KBM-7 (cell line): ENCODE data around the gene ACTN4.
"Not testable (repeated sequence)": the region's sequence is repeated elsewhere in the genome, so short reads cannot be mapped to it uniquely, and the experiment has no call there.

Experiments
- DNase-seq: peaks from one replicate; pipeline ENCODE4 v3.0.0-alpha.2; 2015
- in situ Hi-C: fragments of 300-500 bp; cut with MboI; formaldehyde crosslinking; loops from 2 replicates; pipeline ENCODE4 v1.14.3; 2020; ENCODE audit warnings: low sequenced_read_pairs, low pct_unique_long_range_greater_than_20kb, mixed read lengths

The ACTN4 gene

DNA sequence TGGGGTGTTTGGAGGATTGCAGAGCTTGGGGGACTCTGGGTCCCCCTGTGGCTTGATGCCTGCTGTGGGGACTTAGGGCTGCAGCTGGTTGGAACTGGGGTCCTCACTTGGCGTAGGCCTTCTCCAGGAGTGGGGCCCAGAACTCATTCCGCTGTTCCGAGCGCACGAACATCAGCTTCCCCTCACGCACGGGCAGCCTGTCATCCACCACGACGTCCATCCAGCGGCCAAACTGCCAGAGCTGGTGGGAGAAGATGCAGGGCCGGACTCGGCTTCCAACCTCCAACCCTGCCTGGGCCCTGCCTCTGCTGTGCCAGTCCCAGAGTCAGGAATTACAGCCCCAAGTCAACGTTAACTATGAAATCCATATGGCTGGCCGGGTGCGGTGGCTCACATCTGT is 94.2 kb downstream of the ACTN4 start:
- in situ Hi-C loops, result no loop called here
- no peak for DNase-seq

DNA sequence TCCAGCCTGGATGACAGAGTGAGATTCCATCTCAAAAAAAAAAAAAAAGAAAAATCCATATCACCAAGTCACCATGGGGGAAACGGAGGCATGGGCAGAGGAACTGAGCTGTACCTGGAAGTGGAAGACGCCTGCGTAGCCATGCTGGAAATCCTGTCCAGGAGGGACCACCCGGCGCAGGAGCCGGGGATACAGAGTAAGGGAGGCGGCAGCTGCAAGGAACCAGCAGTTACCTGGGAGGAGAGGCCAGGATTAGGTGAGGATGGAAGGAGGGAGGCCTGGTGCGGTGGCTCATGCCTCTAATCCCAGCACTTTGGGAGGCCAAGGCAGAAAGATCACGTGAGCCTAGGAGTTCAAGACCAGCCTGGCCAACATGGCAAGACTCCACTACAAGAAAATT is 94.8 kb downstream of the ACTN4 start:
- in situ Hi-C loops, result no loop called here
- DNase-seq, result no peak

DNA sequence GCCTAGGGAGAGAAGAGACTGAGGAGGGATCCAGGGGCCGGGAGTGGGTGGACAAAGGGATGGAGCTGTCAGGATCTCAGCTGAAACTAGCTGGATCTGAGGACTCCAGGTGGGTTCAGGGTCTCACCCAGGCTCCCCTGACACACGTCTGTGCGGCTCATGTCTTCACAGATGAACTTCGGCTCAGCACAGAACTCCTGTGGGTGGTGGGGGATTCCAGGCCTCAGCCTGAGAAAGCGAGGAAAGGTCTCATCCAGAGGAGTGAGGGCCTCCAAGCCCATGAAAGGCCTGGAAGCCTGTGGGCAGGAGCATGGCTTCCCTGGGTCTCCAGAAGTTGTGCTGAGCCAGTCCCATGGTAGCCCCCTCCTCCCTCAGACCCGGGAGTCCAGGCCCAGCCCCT is 95.5 kb downstream of the ACTN4 start:
- in situ Hi-C loops, result no loop called here
- no peak for DNase-seq

DNA sequence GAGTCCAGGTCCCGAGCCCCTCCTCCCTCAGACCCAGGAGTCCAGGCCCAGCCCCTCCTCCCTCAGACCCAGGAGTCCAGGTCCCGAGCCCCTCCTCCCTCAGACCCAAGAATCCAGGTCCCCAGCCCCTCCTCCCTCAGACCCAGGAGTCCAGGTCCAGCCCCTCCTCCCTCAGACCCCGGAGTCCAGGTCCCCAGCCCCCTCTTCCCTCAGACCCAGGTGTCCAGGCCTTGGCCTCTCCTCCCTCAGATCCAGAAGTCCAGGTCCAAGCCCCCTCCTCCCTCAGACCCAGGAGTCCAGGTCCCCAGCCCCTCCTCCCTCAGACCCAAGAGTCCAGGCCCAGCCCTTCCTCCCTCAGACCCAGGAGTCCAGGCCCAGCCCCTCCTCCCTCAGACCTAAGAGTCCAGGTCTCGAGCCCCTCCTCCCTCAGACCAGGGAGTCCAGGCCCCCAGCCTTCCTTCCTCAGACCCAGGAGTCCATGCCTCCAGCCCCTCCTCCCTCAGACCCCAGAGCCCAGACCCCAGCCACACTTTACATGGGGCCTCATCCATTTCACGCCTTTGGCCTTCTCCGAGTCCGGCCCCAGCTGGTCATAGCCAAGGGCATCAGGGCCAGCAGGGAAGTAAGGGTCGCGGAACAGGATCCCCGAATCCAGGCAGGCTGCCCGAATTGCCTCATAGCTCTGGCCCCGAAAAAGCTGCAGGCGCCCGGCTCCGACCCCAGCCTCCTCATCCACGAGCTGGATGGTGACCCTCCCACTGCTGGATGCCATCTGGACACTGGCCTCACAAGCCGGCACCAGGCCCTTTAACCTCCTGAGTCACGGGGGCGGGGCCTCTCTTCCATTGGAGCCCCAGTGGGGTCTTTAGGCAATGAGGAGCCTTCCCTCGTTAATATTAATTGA is 96.2 kb downstream of the ACTN4 start:
- DNase-seq, result no peak
- in situ Hi-C loops, result no loop called here

DNA sequence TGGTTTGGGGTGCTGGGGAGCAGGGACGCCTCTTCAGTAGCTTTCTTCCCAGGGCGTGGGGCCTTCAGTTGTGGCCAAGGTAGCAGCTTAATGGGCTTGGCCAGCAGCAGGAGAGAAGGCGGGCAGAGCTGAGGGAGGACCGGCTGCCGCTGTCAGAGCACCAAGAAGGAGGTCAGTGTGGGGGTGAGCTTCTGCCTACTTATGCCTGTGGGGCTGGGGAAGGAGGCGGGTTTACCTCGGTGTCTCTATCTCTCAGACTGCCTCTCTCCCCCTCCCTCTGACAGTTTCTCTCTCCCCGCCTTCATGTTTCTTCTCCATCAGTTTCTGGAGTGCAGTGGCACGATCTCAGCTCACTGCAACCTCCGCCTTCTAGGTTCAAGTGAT is 96.8 kb downstream of the ACTN4 start, which contains the start of gene CAPN12:
TSS of gene CAPN12 (minus strand) at position 177 of the 384 bp plus-strand sequence. CDS start 309 bp downstream, outside the sequence.
- in situ Hi-C loops, result no loop called here

DNA sequence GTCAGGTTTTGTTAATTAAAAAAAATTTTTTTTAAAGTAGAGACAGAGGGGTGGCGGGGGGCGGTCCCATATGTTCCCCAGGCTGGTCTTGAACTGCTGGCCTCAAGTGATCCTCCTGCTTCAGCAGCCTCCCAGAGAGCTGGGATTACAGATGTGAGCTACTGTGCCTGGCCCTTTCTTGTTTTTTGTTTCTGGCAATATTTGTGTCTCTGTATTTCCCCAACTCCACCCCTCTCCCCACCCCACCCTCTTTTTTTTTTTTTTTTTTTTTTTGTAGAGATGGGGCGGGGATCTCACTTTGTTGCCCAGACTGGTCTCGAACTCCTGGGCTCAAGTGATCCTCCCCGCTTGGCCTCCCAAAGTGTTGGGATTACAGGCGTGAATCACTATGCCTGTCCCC is 97.4 kb downstream of the ACTN4 start:
- in situ Hi-C loops, result no loop called here

More for the DNA sequence above, 96.8 kb downstream of the ACTN4 start, which contains the start of gene CAPN12:
- DNase-seq, result no peak

DNA sequence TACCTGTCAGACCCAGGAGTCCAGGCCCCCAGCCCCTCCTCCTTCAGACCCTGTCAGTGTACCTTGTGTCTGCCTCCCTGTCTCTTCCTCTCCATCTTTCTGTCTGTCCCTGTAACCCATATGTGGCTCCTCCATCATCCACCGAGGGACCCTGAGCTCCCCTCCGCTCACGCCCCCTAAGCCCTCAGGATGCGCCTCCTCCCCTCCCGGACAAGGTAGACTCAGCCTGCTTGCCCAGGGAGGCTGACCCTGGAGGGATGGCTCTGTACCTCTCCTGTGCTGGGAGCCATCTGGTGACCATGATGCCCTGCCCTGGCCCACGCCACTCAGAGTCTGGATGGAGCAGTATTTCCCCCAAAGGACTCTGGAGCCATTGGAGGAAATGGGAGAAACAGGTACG is 97.9 kb downstream of the ACTN4 start:
- in situ Hi-C loops, result no loop called here
- DNase-seq, result no peak

More for the DNA sequence above, 97.4 kb downstream of the ACTN4 start:
- no peak for DNase-seq

DNA sequence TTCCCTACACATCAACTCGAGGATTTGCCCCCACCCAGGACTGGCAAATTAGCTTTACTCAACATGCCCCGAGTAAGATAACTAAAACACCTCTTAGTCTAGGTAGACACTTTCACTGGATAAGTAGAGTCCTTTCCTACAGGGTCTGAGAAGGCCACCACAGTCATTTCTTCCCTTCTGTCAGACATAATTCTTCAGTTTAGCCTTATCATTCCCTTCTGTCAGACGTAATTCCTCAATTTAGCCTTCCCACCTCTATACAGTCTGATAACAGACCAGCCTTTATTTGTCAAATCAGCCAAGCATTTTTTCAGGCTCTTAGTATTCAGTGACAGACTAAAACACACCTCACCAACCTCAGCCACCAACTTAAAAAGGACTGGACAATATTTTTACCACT is 106.3 kb downstream of the ACTN4 start:
- DNase-seq, in situ Hi-C loops: not testable (repeated sequence)

DNA sequence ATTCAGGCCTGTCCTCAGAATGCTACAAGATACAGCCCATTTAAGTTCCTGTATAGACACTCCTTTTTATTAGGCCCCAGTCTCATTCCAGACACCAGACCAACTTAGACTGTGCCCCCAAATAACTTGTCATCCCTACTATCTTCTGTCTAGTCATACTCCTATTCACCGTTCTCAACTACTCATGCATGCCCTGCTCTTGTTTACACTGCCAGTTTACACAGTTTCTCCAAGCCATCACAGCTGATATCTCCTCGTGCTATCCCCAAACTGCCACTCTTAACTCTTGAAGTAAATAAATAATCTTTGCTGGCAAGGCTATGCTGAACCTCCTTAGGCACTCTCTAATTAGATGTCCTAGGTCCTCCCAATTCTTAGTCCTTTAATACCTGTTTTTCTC is 106.7 kb downstream of the ACTN4 start:
- DNase-seq, in situ Hi-C loops: not testable (repeated sequence)

DNA sequence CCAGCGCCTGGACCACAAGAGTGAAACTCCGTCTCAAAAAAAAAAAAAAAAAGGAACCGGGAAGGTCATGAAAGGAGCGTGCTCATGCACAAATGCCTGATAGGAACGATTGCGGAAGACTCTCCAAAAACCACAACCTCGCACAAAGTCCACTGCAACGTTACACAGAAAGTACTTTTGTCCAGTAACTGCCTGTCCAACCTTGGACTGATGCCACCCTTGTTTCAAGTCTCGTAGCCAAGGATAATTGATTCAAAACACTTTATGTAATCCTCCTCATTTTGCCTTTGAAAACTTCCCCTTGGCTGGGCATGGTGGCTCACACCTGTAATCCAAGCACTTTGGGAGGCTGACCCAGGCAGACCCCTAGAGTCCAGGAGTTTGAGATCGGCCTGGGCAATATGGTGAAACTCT is 112.1 kb downstream of the ACTN4 start:
- in situ Hi-C loops, result no loop called here
- no peak for DNase-seq

DNA sequence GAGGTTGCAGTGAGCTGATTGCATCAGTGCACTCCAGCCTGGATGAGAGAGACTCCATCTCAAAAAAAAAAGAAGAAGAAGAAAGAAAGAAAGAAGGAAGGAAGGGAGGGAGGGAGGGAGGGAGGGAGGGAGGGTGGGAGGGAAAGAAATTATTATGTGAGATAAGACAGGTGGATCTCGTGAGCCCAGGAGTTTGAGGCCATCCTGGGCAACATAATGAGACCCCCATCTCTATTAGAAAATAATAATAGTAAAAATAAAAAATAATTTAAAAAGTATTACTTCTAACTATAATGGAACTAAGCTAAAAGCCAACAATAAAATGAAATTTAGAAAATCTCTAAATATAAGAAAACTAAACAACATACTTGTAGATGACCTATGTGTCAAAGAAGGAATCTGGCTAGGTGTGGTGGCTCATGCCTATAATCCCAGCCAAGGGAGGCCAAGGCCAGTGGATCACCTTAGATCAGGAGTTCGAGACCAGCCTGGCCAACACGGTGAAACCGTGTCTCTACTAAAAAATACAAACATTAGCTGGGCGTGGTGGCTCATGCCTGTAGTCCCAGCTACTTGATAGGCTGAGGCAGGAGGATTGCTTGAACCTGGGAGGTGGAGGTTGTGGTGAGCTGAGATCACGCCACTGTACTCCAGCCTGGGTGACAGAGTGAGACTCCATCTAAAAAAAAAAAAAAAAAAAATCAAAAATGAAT is 113.5 kb downstream of the ACTN4 start:
- in situ Hi-C loops, DNase-seq: not testable (repeated sequence)

DNA sequence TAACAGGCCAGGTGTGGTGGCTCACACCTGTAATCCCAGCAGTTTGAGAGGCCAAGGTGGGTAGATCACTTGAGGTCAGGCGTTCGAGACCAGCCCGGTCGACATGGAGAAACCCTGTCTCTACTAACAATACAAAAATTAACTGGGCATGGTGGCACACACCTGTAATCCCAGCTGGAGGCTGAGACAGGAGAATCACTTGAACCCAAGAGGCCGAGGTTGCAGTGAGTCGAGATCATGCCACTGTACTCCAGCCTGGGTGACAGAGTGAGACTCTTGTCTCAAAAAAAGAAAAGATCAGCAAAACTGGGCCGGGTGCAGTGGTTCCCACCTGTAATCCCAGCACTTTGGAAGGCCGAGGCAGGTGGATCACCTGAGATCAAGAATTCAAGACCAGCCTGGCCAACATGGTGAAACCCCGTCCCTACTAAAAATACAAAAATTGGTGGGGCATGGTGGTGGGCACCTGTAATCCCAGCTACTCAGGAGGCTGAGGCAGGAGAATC is 114.5 kb downstream of the ACTN4 start:
- in situ Hi-C loops, DNase-seq: not testable (repeated sequence)

DNA sequence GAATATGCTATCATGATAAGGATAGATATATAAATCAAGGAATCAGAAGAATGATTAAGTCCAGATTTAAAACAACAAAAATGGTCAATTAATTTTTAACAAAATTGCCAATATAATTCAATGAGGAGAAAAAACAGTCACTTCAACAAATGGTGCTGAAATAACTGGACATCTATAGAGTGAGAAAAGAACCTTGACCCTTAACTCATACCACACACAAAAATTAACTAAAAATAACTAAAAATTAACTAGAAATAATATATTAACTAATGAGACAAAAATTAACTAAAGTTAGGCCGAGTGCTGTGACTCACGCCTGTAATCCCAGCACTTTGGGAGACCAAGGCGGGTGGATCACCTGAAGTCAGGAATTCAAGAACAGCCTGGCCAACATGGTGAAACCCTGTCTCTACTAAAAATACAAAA is 116.4 kb downstream of the ACTN4 start:
- in situ Hi-C loops, result no loop called here

DNA sequence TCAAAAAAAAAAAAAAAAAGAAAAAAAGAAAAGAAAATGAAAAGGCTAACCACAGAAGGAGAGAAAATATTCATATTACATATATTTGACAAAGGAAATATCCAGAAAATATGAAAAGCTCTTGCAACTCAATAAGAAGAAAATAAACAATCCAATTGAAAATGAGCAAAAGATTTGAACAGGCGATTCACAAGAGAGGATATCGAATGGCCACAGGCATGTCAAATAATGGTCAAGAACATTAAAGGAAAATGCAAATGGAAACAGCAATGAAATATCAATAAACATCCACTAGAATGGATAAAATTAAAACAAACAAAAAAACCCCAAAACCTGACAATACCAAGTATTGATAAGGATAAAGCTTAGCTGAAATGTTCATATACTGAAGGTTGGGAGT is 117.8 kb downstream of the ACTN4 start:
- in situ Hi-C loops, result no loop called here

More for the DNA sequence above, 116.4 kb downstream of the ACTN4 start:
- DNase-seq, result no peak

DNA sequence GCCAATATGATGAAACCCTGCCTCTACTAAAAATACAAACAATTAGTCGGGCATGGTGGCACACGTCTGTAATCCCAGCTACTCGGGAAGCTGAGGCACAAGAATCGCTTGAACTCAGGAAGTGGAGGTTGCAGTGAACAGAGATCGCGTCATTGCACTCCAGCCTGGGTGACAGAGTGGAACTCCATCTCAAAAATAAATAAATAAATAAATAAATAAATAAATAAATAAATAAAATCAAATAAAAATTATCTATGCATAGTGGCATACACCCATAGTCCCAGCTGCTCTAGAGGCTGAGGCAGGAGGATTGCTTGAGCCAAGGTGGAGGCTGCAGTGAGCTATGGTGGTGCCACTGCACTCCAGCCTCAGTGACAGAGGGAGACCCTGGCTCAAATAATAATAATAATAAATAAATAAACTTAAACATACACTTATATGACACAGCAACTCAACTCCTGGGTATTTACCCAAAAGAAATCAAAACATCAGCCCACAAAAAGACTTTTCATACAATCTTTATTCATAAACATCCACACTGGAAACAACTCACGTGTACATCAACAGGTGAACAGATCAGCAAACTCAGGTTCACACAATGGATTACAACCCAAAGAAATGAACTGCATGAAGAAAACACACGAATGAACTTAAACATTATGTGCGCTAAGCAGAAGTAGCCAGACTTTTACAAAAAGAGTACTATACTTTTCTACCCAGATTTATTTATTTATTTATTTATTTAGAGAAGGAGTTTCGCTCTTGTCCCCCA is 119.0 kb downstream of the ACTN4 start:
- no peak for DNase-seq
- in situ Hi-C loops, result no loop called here

More for the DNA sequence above, 117.8 kb downstream of the ACTN4 start:
- DNase-seq, result no peak

DNA sequence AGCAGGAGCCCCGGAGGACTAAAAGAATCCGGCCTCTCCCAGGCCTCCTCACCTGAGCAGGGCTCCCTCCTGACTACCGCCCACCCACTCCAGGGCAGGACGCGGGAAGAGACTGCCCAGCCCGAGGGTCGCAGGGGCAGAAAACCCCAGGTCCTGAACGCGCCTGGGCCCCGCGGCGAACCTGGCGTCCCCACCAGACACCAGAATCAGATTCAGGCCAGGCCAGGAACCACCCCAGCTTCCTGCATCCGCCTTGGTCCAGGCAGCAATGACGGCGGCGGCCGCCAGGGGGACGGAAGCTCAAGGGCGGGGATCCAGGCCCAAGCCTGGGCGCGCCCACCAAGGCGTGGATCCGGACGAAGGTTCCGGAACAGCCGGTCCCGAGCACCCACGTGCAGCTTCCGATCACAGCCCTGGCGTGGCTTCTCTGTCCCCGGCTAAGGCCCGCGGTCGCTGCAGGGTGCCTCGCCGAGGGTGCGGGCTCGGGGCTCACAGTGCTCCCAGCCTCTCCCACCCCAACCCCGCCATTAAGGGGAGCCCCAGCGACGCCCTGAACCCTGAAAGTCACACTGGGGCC is 122.3 kb downstream of the ACTN4 start:
- no peak for DNase-seq

DNA sequence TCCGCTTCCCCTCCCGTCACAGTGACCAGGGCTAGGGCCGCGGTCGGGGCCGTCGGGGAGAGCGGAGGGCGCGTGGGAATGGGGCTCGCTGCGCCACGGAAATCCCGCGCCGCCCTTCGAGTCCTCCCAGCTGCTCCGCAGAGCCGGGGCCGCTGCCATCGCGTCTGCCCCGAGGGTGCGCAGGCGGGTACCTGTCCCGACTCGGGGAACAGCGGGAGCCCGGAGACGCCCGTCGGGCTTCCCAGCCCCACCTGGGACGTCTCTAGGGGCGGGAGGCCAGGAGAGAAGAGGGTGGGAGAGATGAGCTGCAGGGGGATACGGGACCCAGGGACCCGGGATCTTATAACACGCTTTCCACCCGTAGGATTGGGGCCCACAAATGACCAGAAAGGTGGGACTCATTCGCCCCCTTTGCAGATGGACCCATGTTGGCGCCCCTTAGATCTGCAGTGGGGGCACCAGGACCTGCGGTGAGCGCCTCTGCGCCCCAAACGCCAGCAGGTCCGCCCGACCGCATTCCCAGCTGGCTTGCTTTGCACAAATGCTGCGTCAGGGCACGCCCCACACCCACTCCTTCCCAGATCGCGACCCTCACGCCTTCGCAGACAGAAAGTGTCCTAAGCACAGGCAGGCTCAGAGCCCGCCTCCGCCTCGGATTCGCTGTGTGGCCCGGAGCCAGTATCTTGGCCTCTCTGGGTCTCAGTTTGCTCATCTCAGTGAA is 122.9 kb downstream of the ACTN4 start:
- in situ Hi-C loops, DNase-seq: not testable (repeated sequence)

More for the DNA sequence above, 122.3 kb downstream of the ACTN4 start:
- in situ Hi-C loops, result no loop called here

DNA sequence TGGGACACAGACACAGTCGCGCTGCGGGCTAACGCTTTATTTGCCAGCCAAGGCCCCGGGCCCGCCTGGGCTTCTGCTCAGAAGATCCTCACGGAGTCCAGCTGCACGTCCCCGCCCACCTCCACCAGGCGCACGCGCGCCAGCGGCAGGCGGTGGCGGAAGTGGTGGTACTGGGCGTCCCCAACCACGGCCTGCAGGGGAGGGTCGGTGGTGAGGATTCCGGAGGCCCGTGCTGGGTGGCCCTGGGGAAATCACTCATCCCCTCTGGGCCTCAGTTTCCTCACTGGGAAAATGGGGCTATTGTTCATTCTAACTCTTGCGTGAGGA is 123.5 kb downstream of the ACTN4 start:
- DNase-seq, in situ Hi-C loops: not testable (repeated sequence)
